ENCODE data around the gene CDH15.
"Not testable (repeated sequence)": the region's sequence is repeated elsewhere in the genome, so short reads cannot be mapped to it uniquely, and the experiment has no call there.

Gene CDH15

GRCh38 chr16:89173174-89173921 lies 1.8 kb downstream of the CDH15 start:
- no peak for DNase-seq

- no peak for DNase-seq
Measured at GRCh38 chr16:89174055-89174827, 2.7 kb downstream of the CDH15 start.

GRCh38 chr16:89174877-89175276 lies 3.3 kb downstream of the CDH15 start:
- no peak for DNase-seq

GRCh38 chr16:89175280-89176146 lies 4.0 kb downstream of the CDH15 start:
- no peak for DNase-seq

- no peak for DNase-seq
Measured at GRCh38 chr16:89176147-89176690, 4.7 kb downstream of the CDH15 start.

- DNase-seq: no peak
Measured at GRCh38 chr16:89176717-89177116, 5.2 kb downstream of the CDH15 start.

- DNase-seq: no peak
Measured at GRCh38 chr16:89177501-89177900, 6.0 kb downstream of the CDH15 start.

- no peak for DNase-seq
Measured at GRCh38 chr16:89178453-89179147, 7.1 kb downstream of the CDH15 start.

- DNase-seq: no peak
Measured at GRCh38 chr16:89179148-89179484, 7.6 kb downstream of the CDH15 start.

GRCh38 chr16:89179656-89180315 lies 8.2 kb downstream of the CDH15 start:
- DNase-seq: no peak

GRCh38 chr16:89183463-89183862 lies 11.9 kb downstream of the CDH15 start:
- no peak for DNase-seq

GRCh38 chr16:89183975-89184676 lies 12.6 kb downstream of the CDH15 start:
- DNase-seq: no peak

GRCh38 chr16:89184677-89184932 lies 13.1 kb downstream of the CDH15 start:
- no peak for DNase-seq

GRCh38 chr16:89184933-89185794 lies 13.6 kb downstream of the CDH15 start:
- DNase-seq: no peak

GRCh38 chr16:89185887-89186592 lies 14.5 kb downstream of the CDH15 start:
- not testable (repeated sequence) for DNase-seq

- not testable (repeated sequence) for DNase-seq
Measured at GRCh38 chr16:89186593-89187031, 15.1 kb downstream of the CDH15 start.

- no peak for DNase-seq
Measured at GRCh38 chr16:89187032-89187769, 15.7 kb downstream of the CDH15 start.

GRCh38 chr16:89187770-89188392 lies 16.3 kb downstream of the CDH15 start:
- no peak for DNase-seq

Measured in activated naive CD4-positive, alpha-beta T cell (primary cell).